SK-N-SH (cell line): Measurements from ENCODE around the gene NCBP3. TPM values are rescaled to one million over a fixed set of nuclear protein-coding genes. Genes with fewer than 3 reads are reported as not detected.

Source experiments
- CTCF ChIA-PET: fragments of 300-600, 350-600 bp; formaldehyde crosslinking; extraction: SDS; loops from one replicate; lab custom pipeline; 2021; lab: Yijun Ruan, JAX
- POLR2A ChIA-PET: fragments of 350-600 bp; sonication (Branson Sonifier 250); formaldehyde crosslinking; extraction: SDS; loops from one replicate; lab custom pipeline; 2020; ENCODE audit warnings: antibody characterized with exemption, inconsistent platforms; lab: Yijun Ruan, JAX
- DNase-seq: peaks from one replicate; pipeline ENCODE4 v3.0.0; 2012
- H2AFZ ChIP-seq: fragments of 200-600 bp; sonication (generic); 2 replicates; pipeline ENCODE4 v1.8.1; 2016; ENCODE audit warnings: antibody characterized with exemption, mild to moderate bottlenecking, low read depth
- H3F3A ChIP-seq: fragments of 200-600 bp; sonication (generic); replicated peaks from 2 replicates; pipeline ENCODE3; 2016; ENCODE audit warnings: antibody characterized with exemption, mild to moderate bottlenecking; ENCODE audit not compliant: insufficient read depth
- H3K27ac ChIP-seq, 2 experiments: fragments of 200-500 bp in 1 of 2; fragments of 200-600 bp in 1 of 2; sonication (Bioruptor generic) in 1 of 2; sonication (generic), shearing (Covaris generic) in 1 of 2; 2 replicates each; pipeline versions ENCODE4 v1.5.1 to v1.6.1; 2014 to 2016; ENCODE audit warnings: low read depth in 2 of 2, inconsistent platforms in 1 of 2, low read length in 1 of 2, mild to moderate bottlenecking in 1 of 2, mixed read lengths in 1 of 2
- H3K27me3 ChIP-seq: fragments of 200-600 bp; sonication (generic), shearing (Covaris generic); 2 replicates; pipeline ENCODE4 v1.6.1; 2016; ENCODE audit warnings: mixed run types; ENCODE audit not compliant: insufficient read depth
- H3K36me3 ChIP-seq, 2 experiments: fragments of 200-500 bp in 1 of 2; fragments of 200-600 bp in 1 of 2; sonication (Bioruptor generic) in 1 of 2; sonication (generic) in 1 of 2; replicated peaks in 1 of 2; 2 replicates each; pipeline versions ENCODE3 to v1.5.1; 2014 to 2016; ENCODE audit warnings: low read length in 1 of 2, mild to moderate bottlenecking in 1 of 2; ENCODE audit not compliant: insufficient read depth in 2 of 2, control insufficient read depth in 1 of 2
- H3K4me1 ChIP-seq, 2 experiments: fragments of 200-500 bp in 1 of 2; fragments of 200-600 bp in 1 of 2; sonication (Bioruptor generic) in 1 of 2; sonication (generic), shearing (Covaris generic) in 1 of 2; 2 replicates each; pipeline versions ENCODE4 v1.5.1 to v1.6.1; 2014 to 2016; ENCODE audit warnings: low read depth in 1 of 2, low read length in 1 of 2, mixed run types in 1 of 2; ENCODE audit not compliant: insufficient read depth in 2 of 2, control insufficient read depth in 1 of 2
- H3K4me2 ChIP-seq: fragments of 200-600 bp; sonication (generic), shearing (Covaris generic); 2 replicates; pipeline ENCODE4 v1.6.1; 2017; ENCODE audit warnings: mixed run types
- H3K4me3 ChIP-seq, 2 experiments: fragments of 200-500 bp in 1 of 2; fragments of 200-600 bp in 1 of 2; sonication (Bioruptor generic) in 1 of 2; sonication (generic), shearing (Covaris generic) in 1 of 2; 2 replicates each; pipeline versions ENCODE4 v1.5.1 to v1.8.1; 2014 to 2016; ENCODE audit warnings: low read depth in 2 of 2, inconsistent platforms in 1 of 2, low read length in 1 of 2, mild to moderate bottlenecking in 1 of 2, mixed read lengths in 1 of 2, moderate library complexity in 1 of 2
- H3K79me2 ChIP-seq: fragments of 200-600 bp; sonication (generic); 2 replicates; pipeline ENCODE4 v1.8.1; 2017; ENCODE audit warnings: mild to moderate bottlenecking; ENCODE audit not compliant: insufficient read depth
- H3K9ac ChIP-seq: fragments of 200-600 bp; sonication (generic); 2 replicates; pipeline ENCODE4 v1.6.1; 2017; ENCODE audit warnings: mixed run types
- H3K9me2 ChIP-seq: fragments of 200-600 bp; sonication (generic); 2 replicates; pipeline ENCODE4 v1.6.1; 2017; ENCODE audit warnings: mixed run types
- H3K9me3 ChIP-seq: fragments of 200-600 bp; sonication (generic); 2 replicates; pipeline ENCODE4 v1.6.1; 2017; ENCODE audit warnings: mixed run types, mild to moderate bottlenecking, moderate library complexity
- H4K20me1 ChIP-seq: fragments of 200-600 bp; sonication (generic); 2 replicates; pipeline ENCODE4 v1.6.1; 2017; ENCODE audit warnings: mild to moderate bottlenecking, mixed run types; ENCODE audit not compliant: insufficient read depth
- CHD2 ChIP-seq: fragments of 150-350 bp; IDR thresholded peaks from 2 replicates; pipeline ENCODE4 v1.6.1; 2018; ENCODE audit warnings: low read length; ENCODE audit not compliant: partially characterized antibody
- FOSL2 ChIP-seq: IDR thresholded peaks from 2 replicates; pipeline ENCODE4 v1.4.0; 2012; ENCODE audit warnings: low read depth, mild to moderate bottlenecking, moderate library complexity, borderline replicate concordance
- FOXM1 ChIP-seq: IDR thresholded peaks from 2 replicates; pipeline ENCODE4 v1.4.0; 2012; ENCODE audit warnings: low read depth, mild to moderate bottlenecking
- GATA2 ChIP-seq: sonication (generic); formaldehyde crosslinking; IDR thresholded peaks from 2 replicates; pipeline ENCODE4 v1.5.0; 2020; ENCODE audit warnings: mild to moderate bottlenecking, missing genetic modification reagents
- MXI1 ChIP-seq: IDR thresholded peaks from 2 replicates; pipeline ENCODE4 v1.6.1; 2012; ENCODE audit warnings: mild to moderate bottlenecking, low read depth, low read length, improper control_type of control experiment
- NRF1 ChIP-seq: IDR thresholded peaks from 2 replicates; pipeline ENCODE4 v1.6.1; 2012; ENCODE audit warnings: low read depth, mild to moderate bottlenecking, low read length
- POLR2AphosphoS5 ChIP-seq: IDR thresholded peaks from 2 replicates; pipeline ENCODE4 v1.6.1; 2012; ENCODE audit warnings: low read depth, low read length
- RAD21 ChIP-seq: IDR thresholded peaks from 2 replicates; pipeline ENCODE4 v1.6.1; 2012; ENCODE audit warnings: mild to moderate bottlenecking, low read length
- RCOR1 ChIP-seq: fragments of 150-350 bp; IDR thresholded peaks from 2 replicates; pipeline ENCODE4 v1.6.1; 2017; ENCODE audit warnings: antibody characterized with exemption, low read length
- RXRA ChIP-seq: IDR thresholded peaks from 2 replicates; pipeline ENCODE4 v1.4.0; 2012; ENCODE audit warnings: low read depth, mild to moderate bottlenecking, borderline replicate concordance
- SIN3A ChIP-seq: IDR thresholded peaks from 2 replicates; pipeline ENCODE4 v1.6.1; 2012; ENCODE audit warnings: low read depth, mild to moderate bottlenecking, low read length, moderate library complexity, borderline replicate concordance
- SMC3 ChIP-seq: IDR thresholded peaks from 2 replicates; pipeline ENCODE4 v1.6.1; 2012; ENCODE audit warnings: low read depth, low read length, improper control_type of control experiment
- TAF1 ChIP-seq: IDR thresholded peaks from 2 replicates; pipeline ENCODE4 v1.6.1; 2012; ENCODE audit warnings: low read depth, mild to moderate bottlenecking, low read length, moderate library complexity, borderline replicate concordance
- WGBS: methylation state at CpG from one replicate; pipeline ENCODE4 v1.1.6; 2017; ENCODE audit warnings: low lambda C conversion rate; 5-methylcytosine and 5-hydroxymethylcytosine counted together
- polyA plus RNA-seq, 3 experiments: library from polyadenylated mRNA; depleted of rRNA; stranded (reverse); fragments of >200 nt; gene quantifications; 2 replicates each; pipeline ENCODE4 v1.2.3, GENCODE V29; 2012
- TF ChIP-seq, protein P1 (sequence below): IDR thresholded peaks from 2 replicates; pipeline ENCODE4 v1.6.1; 2012; ENCODE audit warnings: mild to moderate bottlenecking, low read depth, low read length, moderate library complexity
- TF ChIP-seq, protein P2 (sequence below): IDR thresholded peaks from 2 replicates; pipeline ENCODE4 v1.4.0; 2012; ENCODE audit warnings: low read depth, borderline replicate concordance

NCBP3 gene
- polyA plus RNA-seq, 1 of the 3 experiments (the other 2 are of a cell fraction), result 6.5 TPM

DNA sequence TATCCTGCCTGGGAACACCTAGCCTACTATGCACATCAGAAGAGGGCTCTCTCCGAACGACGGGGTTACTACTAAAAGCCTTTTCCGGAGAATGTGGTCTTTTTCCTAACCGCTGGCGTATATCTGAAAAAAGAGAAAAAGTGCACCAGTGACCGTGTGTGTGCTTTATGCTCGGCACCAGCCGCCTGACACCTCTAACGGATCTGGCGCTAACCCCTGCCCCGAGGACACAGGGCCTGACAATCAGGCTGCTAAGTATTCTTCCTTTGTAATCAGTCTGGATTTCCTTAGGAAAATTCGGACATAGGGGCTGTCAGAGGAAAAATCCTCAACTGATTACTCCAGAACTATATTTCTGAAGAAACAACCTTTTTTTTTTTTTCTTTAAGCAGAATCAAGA is 31.7 kb downstream of the NCBP3 start (continued):
- TF ChIP-seq, protein P1, sequence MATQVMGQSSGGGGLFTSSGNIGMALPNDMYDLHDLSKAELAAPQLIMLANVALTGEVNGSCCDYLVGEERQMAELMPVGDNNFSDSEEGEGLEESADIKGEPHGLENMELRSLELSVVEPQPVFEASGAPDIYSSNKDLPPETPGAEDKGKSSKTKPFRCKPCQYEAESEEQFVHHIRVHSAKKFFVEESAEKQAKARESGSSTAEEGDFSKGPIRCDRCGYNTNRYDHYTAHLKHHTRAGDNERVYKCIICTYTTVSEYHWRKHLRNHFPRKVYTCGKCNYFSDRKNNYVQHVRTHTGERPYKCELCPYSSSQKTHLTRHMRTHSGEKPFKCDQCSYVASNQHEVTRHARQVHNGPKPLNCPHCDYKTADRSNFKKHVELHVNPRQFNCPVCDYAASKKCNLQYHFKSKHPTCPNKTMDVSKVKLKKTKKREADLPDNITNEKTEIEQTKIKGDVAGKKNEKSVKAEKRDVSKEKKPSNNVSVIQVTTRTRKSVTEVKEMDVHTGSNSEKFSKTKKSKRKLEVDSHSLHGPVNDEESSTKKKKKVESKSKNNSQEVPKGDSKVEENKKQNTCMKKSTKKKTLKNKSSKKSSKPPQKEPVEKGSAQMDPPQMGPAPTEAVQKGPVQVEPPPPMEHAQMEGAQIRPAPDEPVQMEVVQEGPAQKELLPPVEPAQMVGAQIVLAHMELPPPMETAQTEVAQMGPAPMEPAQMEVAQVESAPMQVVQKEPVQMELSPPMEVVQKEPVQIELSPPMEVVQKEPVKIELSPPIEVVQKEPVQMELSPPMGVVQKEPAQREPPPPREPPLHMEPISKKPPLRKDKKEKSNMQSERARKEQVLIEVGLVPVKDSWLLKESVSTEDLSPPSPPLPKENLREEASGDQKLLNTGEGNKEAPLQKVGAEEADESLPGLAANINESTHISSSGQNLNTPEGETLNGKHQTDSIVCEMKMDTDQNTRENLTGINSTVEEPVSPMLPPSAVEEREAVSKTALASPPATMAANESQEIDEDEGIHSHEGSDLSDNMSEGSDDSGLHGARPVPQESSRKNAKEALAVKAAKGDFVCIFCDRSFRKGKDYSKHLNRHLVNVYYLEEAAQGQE, result no peak
- TF ChIP-seq GATA2 (CRISPR knock-in tag) (no peak), TAF1 (no peak), RXRA (no peak), RCOR1 (no peak)
- TF ChIP-seq, all 33 proteins: peak for 0

DNA sequence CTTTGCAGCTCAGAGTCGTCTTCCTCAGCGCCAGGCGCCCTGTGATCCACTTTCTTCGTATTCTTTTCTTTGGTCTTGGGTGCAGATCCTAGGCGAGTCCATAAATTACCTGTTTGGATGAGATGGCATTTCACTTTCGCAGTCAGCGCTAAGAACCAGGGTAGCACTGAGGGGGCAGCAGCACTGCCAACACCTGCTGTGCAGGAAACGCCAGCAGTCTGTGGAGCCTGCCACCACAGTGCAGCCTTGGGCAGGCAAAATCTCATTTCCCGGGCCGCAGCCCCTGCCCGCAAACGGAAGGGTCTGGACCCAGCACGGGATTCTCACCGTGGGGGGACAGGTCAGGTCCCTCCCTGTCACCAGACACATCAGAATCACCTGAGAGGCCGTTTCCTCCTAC is 32.9 kb downstream of the NCBP3 start:
- no peak for DNase-seq
- no peak overlapping the region for H3K4me3 ChIP-seq
- no peaks in the 10 kb centered on the region for H3K9me2 ChIP-seq
- no peak overlapping the region for H3K9ac ChIP-seq
- POLR2A ChIA-PET, result no interaction called here
- no peak overlapping the region for H2AFZ ChIP-seq
- no peaks in the 10 kb centered on the region for H3K79me2 ChIP-seq
- TF ChIP-seq POLR2AphosphoS5, result no peak
- TF ChIP-seq FOSL2, result no peak
- no peak for TF ChIP-seq RAD21
- TF ChIP-seq RXRA, result no peak
- no peak for TF ChIP-seq SIN3A
- TF ChIP-seq CHD2, result no peak
- TF ChIP-seq SMC3, result no peak
- TF ChIP-seq NRF1, result no peak
- TF ChIP-seq FOXM1, result no peak
- no peak for TF ChIP-seq RCOR1
- TF ChIP-seq MXI1, result no peak
- TF ChIP-seq TAF1, result no peak
- TF ChIP-seq, protein P2, sequence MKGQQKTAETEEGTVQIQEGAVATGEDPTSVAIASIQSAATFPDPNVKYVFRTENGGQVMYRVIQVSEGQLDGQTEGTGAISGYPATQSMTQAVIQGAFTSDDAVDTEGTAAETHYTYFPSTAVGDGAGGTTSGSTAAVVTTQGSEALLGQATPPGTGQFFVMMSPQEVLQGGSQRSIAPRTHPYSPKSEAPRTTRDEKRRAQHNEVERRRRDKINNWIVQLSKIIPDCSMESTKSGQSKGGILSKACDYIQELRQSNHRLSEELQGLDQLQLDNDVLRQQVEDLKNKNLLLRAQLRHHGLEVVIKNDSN, result no peak
- TF ChIP-seq, all 33 proteins: peak for 0
- Histone ChIP-seq H3K4me1 (no peaks in the 10 kb centered on the region), H3K27ac (no peak overlapping the region), H3K36me3 (peaks cover 41 to 80% of the 10 kb centered on the region in 2 experiments), H3K9me3 (no peaks in the 10 kb centered on the region), H3K4me2 (no peak overlapping the region), H4K20me1 (no peaks in the 10 kb centered on the region), H3K27me3 (no peaks in the 10 kb centered on the region), H3F3A (peaks cover 9% of the 10 kb centered on the region)
- CTCF ChIA-PET, result interaction anchor here (3.5 to 4.1 kb wide), 2 partner anchors 14 to 75 kb away, joined by 12 to 20 read pairs; no protein-coding TSS in a partner anchor
- 97% methylated on average over 15 of the region's 15 CpGs for WGBS
